Fibroblast of pulmonary artery (primary cell): ENCODE results near the gene SLC9A1.

Source experiments
- DNase-seq: peaks from one replicate; pipeline ENCODE4 v3.0.0-alpha.2; 2010; ENCODE audit warnings: low read depth
- H3K4me3 ChIP-seq: replicated peaks from 2 replicates; pipeline ENCODE4 v1.5.1; 2011; ENCODE audit warnings: low read depth, mild to moderate bottlenecking, control low read depth, low read length, moderate library complexity
- CTCF ChIP-seq: IDR thresholded peaks from 2 replicates; pipeline ENCODE4 v1.5.1; 2011; ENCODE audit warnings: mild to moderate bottlenecking, control low read depth, low read length, inconsistent platforms; ENCODE audit errors: missing control alignments

The SLC9A1 gene

DNA sequence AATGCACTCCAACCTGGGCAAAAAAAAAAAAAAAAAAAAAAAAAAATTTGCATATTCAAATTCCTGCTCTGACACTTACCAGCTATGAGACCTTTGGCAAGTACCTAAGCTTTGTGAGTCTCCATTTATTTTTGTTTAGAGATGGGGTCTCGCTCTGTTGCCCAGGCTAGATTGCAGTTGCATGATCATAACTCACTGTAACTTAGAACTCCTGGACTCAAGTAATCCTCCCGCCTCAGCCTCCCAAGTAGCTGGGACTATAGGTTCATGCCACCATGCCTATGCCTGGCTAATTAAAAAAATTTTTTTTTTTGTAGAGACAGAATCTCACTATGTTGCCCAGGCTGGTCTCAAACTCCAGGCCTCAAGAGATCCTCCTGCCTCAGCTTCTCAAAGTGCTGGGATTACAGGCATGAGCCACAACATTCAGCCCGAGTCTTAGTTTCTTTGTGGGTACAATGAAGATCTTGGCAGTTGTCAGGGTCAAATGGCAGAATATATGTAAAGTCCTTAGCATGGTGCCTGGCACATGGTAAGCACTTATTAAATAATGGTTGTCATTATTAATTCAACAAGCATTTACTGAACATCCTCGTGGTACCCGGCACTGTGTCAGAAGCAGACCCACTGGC is 88.8 kb downstream of the SLC9A1 start:
- DNase-seq, result no peak
- no peak overlapping the region for H3K4me3 ChIP-seq
- no peak for TF ChIP-seq CTCF

DNA sequence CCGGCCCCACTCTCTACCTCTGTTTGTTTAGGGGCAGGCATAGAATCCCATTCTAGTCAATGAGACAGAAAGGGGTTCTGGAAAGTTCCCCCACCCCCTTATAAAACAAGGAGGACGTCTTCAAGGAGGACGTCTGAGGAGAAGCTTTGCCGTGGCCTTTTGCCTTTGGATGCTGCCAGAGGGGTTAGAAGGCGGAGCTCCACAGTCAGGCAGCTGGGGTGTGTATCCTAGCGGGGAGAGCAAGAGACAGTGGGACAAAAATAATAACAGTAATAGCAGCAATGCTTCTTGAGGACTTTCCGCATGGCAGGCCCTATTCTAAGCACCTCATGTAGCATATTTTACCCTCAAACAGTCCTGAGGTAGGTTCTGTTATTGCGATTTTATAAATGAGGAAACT is 94.0 kb downstream of the SLC9A1 start:
- H3K4me3 ChIP-seq, result no peak overlapping the region
- no peak for TF ChIP-seq CTCF
- DNase-seq, result no peak

- H3K4me3 ChIP-seq, result no peak overlapping the region
- no peak for DNase-seq
- no peak for TF ChIP-seq CTCF
Observed at GRCh38 chr1:27058966-27059669, 95.8 kb downstream of the SLC9A1 start.

DNA sequence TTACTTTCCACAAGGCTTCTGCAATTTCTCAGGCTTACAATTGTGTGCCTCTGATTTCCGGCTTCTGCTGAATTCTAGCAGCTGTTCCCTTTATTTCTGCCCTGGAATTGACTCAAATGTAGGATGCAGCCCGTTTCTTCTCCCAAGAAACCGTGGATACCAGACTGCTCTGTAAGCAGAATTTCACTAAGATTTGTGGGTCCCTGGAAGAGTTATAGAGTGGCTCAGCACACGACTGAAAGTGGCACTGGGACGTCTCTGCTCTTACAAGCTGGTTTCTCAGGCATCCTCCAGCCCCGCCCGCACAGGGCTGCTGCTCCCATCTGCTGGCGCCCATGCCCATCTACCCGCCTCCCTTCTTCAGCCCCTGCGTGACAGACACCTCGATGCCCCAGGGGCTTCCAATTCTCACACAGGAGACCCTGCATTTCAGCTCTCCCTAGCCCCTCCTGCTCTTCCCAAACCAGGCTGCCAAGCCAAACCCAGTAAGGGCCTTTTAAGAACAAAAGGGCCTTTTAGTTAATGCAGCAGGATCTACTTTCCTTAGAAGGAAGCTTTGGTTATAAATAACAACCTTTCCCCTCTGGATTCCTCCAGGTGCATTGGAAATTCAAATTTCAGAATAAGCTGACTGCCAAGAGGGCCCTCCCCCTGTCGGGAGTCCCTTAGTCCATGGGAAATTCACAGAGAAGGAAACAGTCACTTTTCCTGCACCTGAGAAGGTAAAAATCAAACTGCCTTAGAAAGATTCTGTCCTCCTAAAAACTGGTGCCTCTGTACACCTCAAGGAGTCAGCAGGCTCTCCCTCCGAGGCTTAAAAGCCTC is 96.9 kb downstream of the SLC9A1 start:
- DNase-seq, result no peak
- TF ChIP-seq CTCF, result no peak
- H3K4me3 ChIP-seq, result no peak overlapping the region

DNA sequence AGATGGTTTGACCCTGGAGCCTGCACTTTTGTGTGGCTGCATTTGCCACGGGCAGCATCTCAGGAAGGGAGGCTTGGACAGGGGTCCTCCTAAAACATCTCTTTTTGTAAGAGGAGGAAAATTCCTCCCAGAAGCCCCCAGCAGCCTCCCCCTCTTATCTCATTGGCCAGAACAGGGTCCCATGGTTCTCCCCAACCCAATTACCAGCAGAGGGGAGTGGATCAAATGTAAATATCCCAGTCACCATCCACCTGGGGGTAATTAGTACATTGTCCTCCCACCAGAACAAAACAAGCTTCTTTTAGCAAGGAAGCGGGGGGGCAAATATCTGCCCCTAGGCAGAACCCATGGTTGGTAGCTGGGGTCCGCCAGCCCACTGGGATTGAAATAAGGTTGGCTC is 97.5 kb downstream of the SLC9A1 start:
- DNase-seq, result no peak
- no peak overlapping the region for H3K4me3 ChIP-seq
- no peak for TF ChIP-seq CTCF

DNA sequence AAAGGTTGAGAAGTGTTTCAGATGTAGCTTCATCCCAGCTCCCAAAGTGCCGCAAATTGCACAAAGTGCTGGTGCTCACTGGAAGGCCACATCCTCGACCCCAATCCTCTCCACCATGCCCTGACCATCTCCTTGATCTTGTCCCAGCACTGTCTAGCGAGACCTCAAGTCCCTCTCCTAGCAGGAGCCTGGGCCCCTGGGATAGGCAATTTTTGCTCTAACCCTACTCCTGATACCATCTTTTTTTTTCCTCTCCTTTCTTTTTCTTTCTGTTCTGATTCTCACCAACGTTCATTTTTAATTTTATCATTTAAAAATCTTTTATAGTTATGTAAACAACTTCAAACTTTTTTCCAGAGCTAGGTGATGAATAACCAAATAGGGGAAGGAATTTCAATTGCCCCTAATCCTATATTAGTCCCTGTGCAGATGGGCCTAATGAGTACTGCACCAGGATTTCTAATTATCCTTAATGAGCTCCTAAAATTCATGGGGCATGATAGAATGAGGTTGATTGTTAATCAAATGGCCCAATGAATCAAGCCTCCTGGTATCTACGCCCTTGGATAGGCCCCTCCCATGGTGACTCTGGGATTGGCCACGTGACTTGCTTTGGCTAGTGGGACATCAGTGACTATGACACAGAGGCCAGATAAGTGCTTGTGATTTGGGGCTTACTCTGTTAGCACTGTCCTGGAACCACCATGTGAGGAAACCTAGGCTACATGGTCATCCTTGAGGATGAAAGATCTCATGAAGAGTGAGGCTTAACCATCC is 100.8 kb downstream of the SLC9A1 start:
- DNase-seq, result no peak
- no peak overlapping the region for H3K4me3 ChIP-seq
- no peak for TF ChIP-seq CTCF
